Astrocyte of the spinal cord (primary cell): ENCODE results near the gene TRUB2.

Source experiments
- DNase-seq: peaks from one replicate; pipeline ENCODE4 v3.0.0; 2011; ENCODE audit warnings: low read depth, low spot score
- H3K4me3 ChIP-seq: 2 replicates; pipeline ENCODE4 v1.5.1; 2011; ENCODE audit warnings: low read depth, mild to moderate bottlenecking, low read length, moderate library complexity
- CTCF ChIP-seq: IDR thresholded peaks from 2 replicates; pipeline ENCODE4 v1.5.1; 2012; ENCODE audit warnings: low read depth, mild to moderate bottlenecking, low read length, inconsistent platforms
- in situ Hi-C: cut with HindIII; loops from 2 replicates; pipeline ENCODE4 v1.10.0; 2017; ENCODE audit warnings: low sequenced_read_pairs

TRUB2 gene

GRCh38 chr9:128304136-128304970 is 17.9 kb downstream of the TRUB2 start:
- H3K4me3 ChIP-seq, result no peak overlapping the region
- in situ Hi-C loops, result no loop called here
- TF ChIP-seq CTCF, result no peak
- DNase-seq, result no peak

DNA sequence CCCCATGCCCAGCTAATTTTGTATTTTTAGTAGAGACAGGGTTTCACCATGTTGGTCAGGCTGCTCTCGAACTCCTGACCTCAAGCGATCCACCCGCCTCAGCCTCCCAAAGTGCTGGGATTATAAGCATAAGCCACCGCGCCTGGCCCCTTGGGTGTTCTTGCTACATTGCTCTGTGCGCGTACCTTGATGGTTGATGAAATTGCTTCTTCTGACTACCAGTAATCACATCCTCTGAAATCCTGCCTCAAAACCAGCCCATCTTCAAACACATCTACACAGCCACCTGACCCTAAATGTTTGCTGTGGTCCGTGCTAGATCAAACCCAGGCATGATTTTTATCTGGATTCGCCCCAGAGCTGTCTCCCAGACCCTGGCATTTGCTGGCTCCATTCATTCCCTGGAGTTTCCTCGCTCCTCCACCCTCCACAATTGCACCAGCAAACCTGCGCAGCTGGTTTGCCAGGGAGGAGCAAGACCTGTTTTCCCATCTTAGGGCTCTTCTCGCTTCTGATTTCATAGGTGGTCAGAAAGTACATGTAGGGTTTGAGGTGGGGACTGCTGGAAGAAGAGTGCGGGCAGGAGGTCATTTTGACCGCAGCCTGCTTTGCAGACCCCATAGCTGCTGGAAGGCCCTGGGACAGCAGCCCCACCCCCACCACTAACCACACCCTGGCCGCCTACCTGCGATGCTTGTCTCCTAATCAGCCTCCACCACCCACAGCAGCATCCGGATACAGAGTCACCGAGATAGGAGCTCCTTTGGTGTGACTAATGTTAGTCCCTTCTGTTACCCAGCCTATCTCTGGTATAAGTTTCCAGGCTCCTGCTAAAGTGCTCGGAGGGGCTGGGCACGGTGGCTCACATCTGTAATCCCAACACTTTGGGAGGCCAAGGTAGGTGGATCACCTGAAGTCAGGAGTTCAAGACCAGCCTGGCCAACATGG is 23.4 kb downstream of the TRUB2 start:
- no peak overlapping the region for H3K4me3 ChIP-seq
- TF ChIP-seq CTCF, result no peak

GRCh38 chr9:128297221-128297773 is 24.9 kb downstream of the TRUB2 start:
- TF ChIP-seq CTCF, result no peak
- in situ Hi-C loops, result no loop called here
- no peak overlapping the region for H3K4me3 ChIP-seq
- no peak for DNase-seq

More for the DNA sequence above, 23.4 kb downstream of the TRUB2 start:
- in situ Hi-C loops, result no loop called here
- no peak for DNase-seq

GRCh38 chr9:128296340-128297220 is 25.7 kb downstream of the TRUB2 start:
- DNase-seq, result no peak
- H3K4me3 ChIP-seq, result no peak overlapping the region
- no peak for TF ChIP-seq CTCF
- in situ Hi-C loops, result no loop called here

DNA sequence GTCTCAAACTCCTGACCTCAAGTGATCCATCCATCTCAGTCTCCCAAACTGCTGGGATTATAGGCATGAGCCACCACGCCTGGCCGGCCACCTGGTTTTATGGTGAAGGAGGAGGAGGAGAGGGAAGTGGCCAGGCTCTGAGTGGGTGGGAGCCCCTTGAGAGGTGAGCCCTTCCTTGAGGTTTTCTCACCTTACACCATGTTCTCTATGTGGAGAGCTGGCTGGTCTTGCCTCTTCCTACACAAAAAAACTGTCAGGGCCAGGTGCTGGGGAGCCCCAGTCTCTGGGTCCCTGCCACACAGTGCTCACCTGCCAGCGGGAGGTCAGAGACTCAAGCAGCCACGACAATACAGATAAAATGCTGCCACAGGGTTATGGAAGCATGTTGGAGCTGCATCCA is 28.1 kb downstream of the TRUB2 start:
- H3K4me3 ChIP-seq, result no peak overlapping the region
- DNase-seq, result no peak
- in situ Hi-C loops, result no loop called here
- TF ChIP-seq CTCF, result no peak
